Measurements from ENCODE around the gene JAKMIP2. TPM values are rescaled to one million over a fixed set of nuclear protein-coding genes. Genes with fewer than 3 reads are reported as not detected.

Gene JAKMIP2
- total RNA-seq, 1 experiment from 2014 or later = 6.4 TPM

GRCh38 chr5:147547730-147548129 is 234.8 kb downstream of the JAKMIP2 start:
- no peak for TF ChIP-seq CTCF (conservative IDR thresholded peaks at IDR 0.05)
- no peak overlapping the region for H4K91ac ChIP-seq (ENCODE audit: insufficient read length, low read depth, low read length)

More at GRCh38 chr5:147547730-147548129, 234.8 kb downstream of the JAKMIP2 start:
- no peak for DNase-seq
- H3K79me2 ChIP-seq (ENCODE audit: insufficient read depth, low read length) = no peaks in the 10 kb centered on the region
- no peak overlapping the region for H2AK5ac ChIP-seq (ENCODE audit: insufficient read length, low read length)
- no peaks in the 10 kb centered on the region for H3K27me3 ChIP-seq (ENCODE audit: insufficient read depth, low read length)
- no peak overlapping the region for H3K23ac ChIP-seq (ENCODE audit: insufficient read length, low read depth, low read length)
- H3K4me2 ChIP-seq (ENCODE audit: insufficient read depth, insufficient read length, low read length) = no peak overlapping the region
- H3K14ac ChIP-seq (ENCODE audit: insufficient read depth, low read length) = no peak overlapping the region
- H3K27ac ChIP-seq (ENCODE audit: insufficient read length, low read depth, low read length) = no peak overlapping the region
- H2BK5ac ChIP-seq (ENCODE audit: insufficient read length, low read length) = no peak overlapping the region
- H3K36me3 Mint-ChIP-seq (ENCODE audit: insufficient read depth in 1 of 3, low read depth in 3 of 3) = no peaks in the 10 kb centered on the region; a peak in 1 of 7 replicates
- no peaks in the 10 kb centered on the region for H3K79me1 ChIP-seq (ENCODE audit: insufficient read depth, low read depth, low read length, poor library complexity, severe bottlenecking)
- peaks cover 5 to 6% of the 10 kb centered on the region in 2 experiments for H3K4me1 Mint-ChIP-seq
- H3K4me3 Mint-ChIP-seq = no peak overlapping the region
- no peak overlapping the region for H2BK15ac ChIP-seq (ENCODE audit: low read depth, low read length)
- H3K27ac Mint-ChIP-seq = no peak overlapping the region
- no peak overlapping the region for H3K9ac ChIP-seq (ENCODE audit: extremely low read depth, insufficient read length, low read length)
- no peak overlapping the region for H4K8ac ChIP-seq (replicated peaks; ENCODE audit: insufficient read length, low read depth, low read length)
- H3K18ac ChIP-seq (ENCODE audit: insufficient read length, low read depth, low read length) = no peak overlapping the region
- no CpG with 5 or more reads among the region's 3 CpGs for WGBS (ENCODE audit: extremely low coverage, insufficient read length, low lambda C conversion rate)
- H2BK12ac ChIP-seq (ENCODE audit: insufficient read length, low read depth, low read length) = no peak overlapping the region
- H3K56ac ChIP-seq (ENCODE audit: insufficient read length, low read depth, low read length) = no peak overlapping the region
- H3K4ac ChIP-seq (ENCODE audit: low read depth, low read length) = no peak overlapping the region
- peaks cover 3 to 6% of the 10 kb centered on the region in 2 experiments; a peak in 3 of 5 replicates for H3K9me3 Mint-ChIP-seq
- H4K20me1 ChIP-seq (ENCODE audit: control insufficient read depth, insufficient read depth, insufficient read length) = no peaks in the 10 kb centered on the region
- no peak overlapping the region for H4K5ac ChIP-seq (ENCODE audit: insufficient read length, low read depth, low read length)
- no peaks in the 10 kb centered on the region for H3K4me1 ChIP-seq (ENCODE audit: insufficient read depth, low read length)
- H3K27me3 Mint-ChIP-seq (ENCODE audit: low read depth) = no peaks in the 10 kb centered on the region
- no peaks in the 10 kb centered on the region for H3K23me2 ChIP-seq (ENCODE audit: insufficient read length, low read depth, low read length, poor library complexity, severe bottlenecking)
- no peak overlapping the region for H2BK20ac ChIP-seq (ENCODE audit: low read depth, low read length, poor library complexity, severe bottlenecking)
- H2AFZ ChIP-seq (ENCODE audit: low read length) = no peak overlapping the region
- no peak overlapping the region for H2BK120ac ChIP-seq (ENCODE audit: low read depth, low read length, poor library complexity, severe bottlenecking)
- no peak overlapping the region for H3T11ph ChIP-seq (ENCODE audit: low read length)
- no peaks in the 10 kb centered on the region for H3K9me3 ChIP-seq (ENCODE audit: control insufficient read depth, low read depth, low read length)
